Thyroid gland (tissue), 4 donors: ENCODE data around the gene CDK19.

Experiments
- POLR2A ChIP-seq, 2 donors: fragments of 450-650 bp; IDR thresholded peaks; one replicate each; pipeline ENCODE4 v1.6.1; 2017; ENCODE audit warnings: antibody characterized with exemption in 2 of 2, mild to moderate bottlenecking in 2 of 2, moderate library complexity in 1 of 2
- TF ChIP-seq, protein P1 (sequence below), 6 experiments: fragments of 200-600 bp in 3 of 6; fragments of 450-650 bp in 3 of 6; sonication (generic) in 3 of 6; IDR thresholded peaks; one replicate each; pipeline ENCODE4 v1.5.1; 2016 to 2019; ENCODE audit warnings: antibody characterized with exemption in 6 of 6, mild to moderate bottlenecking in 2 of 6, inconsistent platforms in 1 of 6, moderate library complexity in 1 of 6

DNA sequence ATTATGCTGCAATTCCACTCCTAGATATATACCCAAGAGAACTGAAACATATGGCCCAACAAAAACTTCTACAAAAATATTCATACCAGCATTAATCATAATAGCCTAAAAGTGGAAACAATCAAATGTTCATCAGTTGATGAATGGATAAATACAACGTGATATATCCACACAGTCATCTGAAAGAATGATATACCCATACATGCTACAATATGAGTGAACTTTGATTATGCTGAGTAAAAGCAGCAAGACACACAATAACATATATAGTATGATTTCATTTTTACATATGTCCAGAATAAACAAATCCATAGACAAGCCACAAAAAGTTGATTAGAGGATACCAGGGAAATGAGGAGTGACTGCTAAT, 30.7 kb downstream of the CDK19 start:
- TF ChIP-seq, protein P1, sequence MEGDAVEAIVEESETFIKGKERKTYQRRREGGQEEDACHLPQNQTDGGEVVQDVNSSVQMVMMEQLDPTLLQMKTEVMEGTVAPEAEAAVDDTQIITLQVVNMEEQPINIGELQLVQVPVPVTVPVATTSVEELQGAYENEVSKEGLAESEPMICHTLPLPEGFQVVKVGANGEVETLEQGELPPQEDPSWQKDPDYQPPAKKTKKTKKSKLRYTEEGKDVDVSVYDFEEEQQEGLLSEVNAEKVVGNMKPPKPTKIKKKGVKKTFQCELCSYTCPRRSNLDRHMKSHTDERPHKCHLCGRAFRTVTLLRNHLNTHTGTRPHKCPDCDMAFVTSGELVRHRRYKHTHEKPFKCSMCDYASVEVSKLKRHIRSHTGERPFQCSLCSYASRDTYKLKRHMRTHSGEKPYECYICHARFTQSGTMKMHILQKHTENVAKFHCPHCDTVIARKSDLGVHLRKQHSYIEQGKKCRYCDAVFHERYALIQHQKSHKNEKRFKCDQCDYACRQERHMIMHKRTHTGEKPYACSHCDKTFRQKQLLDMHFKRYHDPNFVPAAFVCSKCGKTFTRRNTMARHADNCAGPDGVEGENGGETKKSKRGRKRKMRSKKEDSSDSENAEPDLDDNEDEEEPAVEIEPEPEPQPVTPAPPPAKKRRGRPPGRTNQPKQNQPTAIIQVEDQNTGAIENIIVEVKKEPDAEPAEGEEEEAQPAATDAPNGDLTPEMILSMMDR (IDR thresholded peaks at IDR 0.05): no peak
- TF ChIP-seq POLR2A (IDR thresholded peaks at IDR 0.05): no peak
